Lower leg skin (tissue), 3 donors: ENCODE measurements around the gene CYP2D6.

Experiments used
- POLR2A ChIP-seq, 2 donors: fragments of 450-650 bp; IDR thresholded peaks; one replicate each; pipeline ENCODE4 v1.6.1; 2016 to 2017; ENCODE audit warnings: antibody characterized with exemption in 2 of 2, mild to moderate bottlenecking in 1 of 2, moderate library complexity in 1 of 2
- TF ChIP-seq, protein P1 (sequence below), 3 donors: fragments of 450-650 bp; IDR thresholded peaks; one replicate each; pipeline ENCODE4 v1.5.1; 2016; ENCODE audit warnings: antibody characterized with exemption in 3 of 3, mild to moderate bottlenecking in 3 of 3, moderate library complexity in 2 of 3

DNA sequence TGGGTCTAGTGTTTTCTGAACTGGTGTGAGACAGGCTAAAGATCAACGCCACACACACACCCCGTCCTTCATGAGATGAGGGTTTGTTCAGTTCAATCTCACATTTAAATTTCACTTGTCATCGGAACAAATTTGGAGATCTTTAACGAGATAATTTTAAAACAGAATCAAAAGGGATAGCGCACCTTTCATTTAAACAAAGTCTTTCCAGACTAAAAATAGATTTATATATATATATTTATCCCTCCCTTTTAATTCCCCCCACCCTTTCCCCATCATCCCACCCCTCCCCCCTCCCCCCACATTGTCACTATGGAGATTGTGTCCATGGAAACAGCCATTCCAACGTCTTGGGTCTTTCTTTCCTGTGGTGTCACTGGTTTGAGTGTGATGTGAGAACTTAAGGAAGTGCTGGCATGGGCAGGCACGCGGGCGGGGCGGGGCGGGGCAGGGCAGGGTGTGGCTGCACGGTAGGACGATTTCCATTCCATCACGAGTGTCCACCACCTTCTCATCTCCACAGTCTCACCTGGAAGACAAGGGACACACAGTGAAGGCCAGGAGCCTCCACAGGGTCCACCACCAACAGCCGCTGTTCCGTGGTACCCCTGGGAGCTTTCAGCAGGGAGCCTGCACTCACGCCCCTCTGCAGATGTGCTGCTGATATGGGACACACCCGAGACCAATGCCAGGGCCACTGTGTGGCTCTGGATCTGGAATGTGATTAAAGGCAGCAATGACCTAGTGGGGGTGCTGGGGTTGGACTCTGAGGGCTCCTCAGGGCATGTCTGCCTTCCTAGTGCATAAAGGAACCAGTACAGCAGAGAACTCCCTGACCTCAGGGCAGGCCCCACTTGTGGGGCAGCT lies 30.5 kb upstream of the CYP2D6 start:
- no peak for TF ChIP-seq POLR2A (IDR thresholded peaks at IDR 0.05)
- TF ChIP-seq, protein P1, sequence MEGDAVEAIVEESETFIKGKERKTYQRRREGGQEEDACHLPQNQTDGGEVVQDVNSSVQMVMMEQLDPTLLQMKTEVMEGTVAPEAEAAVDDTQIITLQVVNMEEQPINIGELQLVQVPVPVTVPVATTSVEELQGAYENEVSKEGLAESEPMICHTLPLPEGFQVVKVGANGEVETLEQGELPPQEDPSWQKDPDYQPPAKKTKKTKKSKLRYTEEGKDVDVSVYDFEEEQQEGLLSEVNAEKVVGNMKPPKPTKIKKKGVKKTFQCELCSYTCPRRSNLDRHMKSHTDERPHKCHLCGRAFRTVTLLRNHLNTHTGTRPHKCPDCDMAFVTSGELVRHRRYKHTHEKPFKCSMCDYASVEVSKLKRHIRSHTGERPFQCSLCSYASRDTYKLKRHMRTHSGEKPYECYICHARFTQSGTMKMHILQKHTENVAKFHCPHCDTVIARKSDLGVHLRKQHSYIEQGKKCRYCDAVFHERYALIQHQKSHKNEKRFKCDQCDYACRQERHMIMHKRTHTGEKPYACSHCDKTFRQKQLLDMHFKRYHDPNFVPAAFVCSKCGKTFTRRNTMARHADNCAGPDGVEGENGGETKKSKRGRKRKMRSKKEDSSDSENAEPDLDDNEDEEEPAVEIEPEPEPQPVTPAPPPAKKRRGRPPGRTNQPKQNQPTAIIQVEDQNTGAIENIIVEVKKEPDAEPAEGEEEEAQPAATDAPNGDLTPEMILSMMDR (IDR thresholded peaks at IDR 0.05), result no peak
